ENCODE results near the gene TMX2. TPM values are rescaled to one million over a fixed set of nuclear protein-coding genes. Genes with fewer than 3 reads are reported as not detected.

Gene TMX2

GRCh38 chr11:57787006-57787604, 74.7 kb downstream of the TMX2 start:
- WGBS = 88% methylated on average over 4 of the region's 4 CpGs
- no peak overlapping the region for H2AFZ ChIP-seq (ENCODE audit: low read depth, low read length)
- no peak overlapping the region for H4K91ac ChIP-seq (ENCODE audit: low read length)
- H2BK15ac ChIP-seq (ENCODE audit: low read depth, poor library complexity, severe bottlenecking) = no peak overlapping the region
- no peak overlapping the region for H3K4ac ChIP-seq (ENCODE audit: low read depth in 1 of 2, low read length in 2 of 2)
- H3K4me1 ChIP-seq (ENCODE audit: control insufficient read depth, insufficient read depth, low read depth, low read length) = peaks cover 9% of the 10 kb centered on the region
- H3K79me1 ChIP-seq (replicated peaks; ENCODE audit: low read length, poor library complexity, severe bottlenecking) = no peaks in the 10 kb centered on the region
- no peak overlapping the region for H3K9ac ChIP-seq (ENCODE audit: low read length)
- H3K27me3 ChIP-seq (ENCODE audit: control insufficient read depth in 1 of 2, insufficient read depth in 1 of 2, low read length in 2 of 2) = no peaks in the 10 kb centered on the region
- no peak overlapping the region for H2BK120ac ChIP-seq (ENCODE audit: low read depth, low read length)
- no peak overlapping the region for H3K14ac ChIP-seq (ENCODE audit: low read length in 2 of 2)
- H4K8ac ChIP-seq (ENCODE audit: low read length) = no peak overlapping the region
- H3K18ac ChIP-seq (ENCODE audit: low read depth in 1 of 2, low read length in 2 of 2) = no peak overlapping the region
- no peaks in the 10 kb centered on the region for H3K9me3 ChIP-seq (ENCODE audit: control insufficient read depth, low read length)
- peak; percentile 7 for DNase-seq
- no peak overlapping the region for H3K4me2 ChIP-seq (ENCODE audit: low read length, poor library complexity, severe bottlenecking)
- H2AK5ac ChIP-seq (ENCODE audit: low read length, severe bottlenecking) = no peak overlapping the region
- no peak overlapping the region for H3K4me3 ChIP-seq (ENCODE audit: insufficient read depth in 1 of 2, low read depth in 1 of 2, low read length in 2 of 2)
- H2BK12ac ChIP-seq (ENCODE audit: low read length in 2 of 2) = no peak overlapping the region
- peak overlapping the region; percentile 18 for H3K27ac ChIP-seq (ENCODE audit: low read length, poor library complexity, severe bottlenecking)
- H2BK5ac ChIP-seq (ENCODE audit: low read depth, low read length, poor library complexity, severe bottlenecking) = no peak overlapping the region
- peaks cover 5 to 14% of the 10 kb centered on the region in 2 experiments for H3K36me3 ChIP-seq (ENCODE audit: control insufficient read depth in 1 of 2, insufficient read depth in 2 of 2, low read depth in 1 of 2, low read length in 2 of 2)
- no peak overlapping the region for H3K23ac ChIP-seq (ENCODE audit: low read length in 2 of 2)

- H3K9ac ChIP-seq (ENCODE audit: low read length) = no peak overlapping the region
- no peak overlapping the region for H3K14ac ChIP-seq (ENCODE audit: low read length in 2 of 2)
- H3K4ac ChIP-seq (ENCODE audit: low read depth in 1 of 2, low read length in 2 of 2) = peak overlapping the region in 1 of 2 experiments; percentile 1
- H3K23ac ChIP-seq (ENCODE audit: low read length in 2 of 2) = no peak overlapping the region
- H3K4me1 ChIP-seq (ENCODE audit: control insufficient read depth, insufficient read depth, low read depth, low read length) = peaks cover 13% of the 10 kb centered on the region
- H3K27ac ChIP-seq (ENCODE audit: low read length, poor library complexity, severe bottlenecking) = peak overlapping the region; percentile 13
- peak overlapping the region in 1 of 2 experiments; percentile 74 for H3K18ac ChIP-seq (ENCODE audit: low read depth in 1 of 2, low read length in 2 of 2)
- H4K8ac ChIP-seq (ENCODE audit: low read length) = no peak overlapping the region
- no peak overlapping the region for H4K91ac ChIP-seq (ENCODE audit: low read length)
- no peaks in the 10 kb centered on the region for H3K27me3 ChIP-seq (ENCODE audit: control insufficient read depth in 1 of 2, insufficient read depth in 1 of 2, low read length in 2 of 2)
- no peak overlapping the region for H3K4me2 ChIP-seq (ENCODE audit: low read length, poor library complexity, severe bottlenecking)
- WGBS = 78% methylated on average over 6 of the region's 6 CpGs
- H3K4me3 ChIP-seq (ENCODE audit: insufficient read depth in 1 of 2, low read depth in 1 of 2, low read length in 2 of 2) = no peak overlapping the region
- DNase-seq = peak; percentile 54
- H2BK120ac ChIP-seq (ENCODE audit: low read depth, low read length) = no peak overlapping the region
- H3K9me3 ChIP-seq (ENCODE audit: control insufficient read depth, low read length) = no peaks in the 10 kb centered on the region
- peaks cover 9 to 14% of the 10 kb centered on the region in 2 experiments for H3K36me3 ChIP-seq (ENCODE audit: control insufficient read depth in 1 of 2, insufficient read depth in 2 of 2, low read depth in 1 of 2, low read length in 2 of 2)
- no peak overlapping the region for H2BK12ac ChIP-seq (ENCODE audit: low read length in 2 of 2)
- H2BK15ac ChIP-seq (ENCODE audit: low read depth, poor library complexity, severe bottlenecking) = no peak overlapping the region
- no peak overlapping the region for H2AK5ac ChIP-seq (ENCODE audit: low read length, severe bottlenecking)
- no peaks in the 10 kb centered on the region for H3K79me1 ChIP-seq (replicated peaks; ENCODE audit: low read length, poor library complexity, severe bottlenecking)
- H2BK5ac ChIP-seq (ENCODE audit: low read depth, low read length, poor library complexity, severe bottlenecking) = no peak overlapping the region
- no peak overlapping the region for H2AFZ ChIP-seq (ENCODE audit: low read depth, low read length)
These were observed 75.7 kb downstream of the TMX2 start for GRCh38 chr11:57787920-57788702.

- H4K8ac ChIP-seq (ENCODE audit: low read length) = no peak overlapping the region
- H3K23ac ChIP-seq (ENCODE audit: low read length in 2 of 2) = no peak overlapping the region
- no peak overlapping the region for H2BK12ac ChIP-seq (ENCODE audit: low read length in 2 of 2)
- H3K4ac ChIP-seq (ENCODE audit: low read depth in 1 of 2, low read length in 2 of 2) = no peak overlapping the region
- no peak overlapping the region for H2AK5ac ChIP-seq (ENCODE audit: low read length, severe bottlenecking)
- H3K9ac ChIP-seq (ENCODE audit: low read length) = no peak overlapping the region
- H3K27me3 ChIP-seq (ENCODE audit: control insufficient read depth in 1 of 2, insufficient read depth in 1 of 2, low read length in 2 of 2) = no peaks in the 10 kb centered on the region
- H2AFZ ChIP-seq (ENCODE audit: low read depth, low read length) = no peak overlapping the region
- H3K27ac ChIP-seq (ENCODE audit: low read length, poor library complexity, severe bottlenecking) = no peak overlapping the region
- no peak overlapping the region for H2BK15ac ChIP-seq (ENCODE audit: low read depth, poor library complexity, severe bottlenecking)
- no peaks in the 10 kb centered on the region for H3K79me1 ChIP-seq (replicated peaks; ENCODE audit: low read length, poor library complexity, severe bottlenecking)
- no peak overlapping the region for H3K4me3 ChIP-seq (ENCODE audit: insufficient read depth in 1 of 2, low read depth in 1 of 2, low read length in 2 of 2)
- no peak for DNase-seq
- no peak overlapping the region for H2BK120ac ChIP-seq (ENCODE audit: low read depth, low read length)
- no peaks in the 10 kb centered on the region for H3K9me3 ChIP-seq (ENCODE audit: control insufficient read depth, low read length)
- H3K4me2 ChIP-seq (ENCODE audit: low read length, poor library complexity, severe bottlenecking) = no peak overlapping the region
- H4K91ac ChIP-seq (ENCODE audit: low read length) = no peak overlapping the region
- no peak overlapping the region for H2BK5ac ChIP-seq (ENCODE audit: low read depth, low read length, poor library complexity, severe bottlenecking)
- no peak overlapping the region for H3K14ac ChIP-seq (ENCODE audit: low read length in 2 of 2)
- H3K4me1 ChIP-seq (ENCODE audit: control insufficient read depth, insufficient read depth, low read depth, low read length) = peaks cover 13% of the 10 kb centered on the region
- H3K36me3 ChIP-seq (ENCODE audit: control insufficient read depth in 1 of 2, insufficient read depth in 2 of 2, low read depth in 1 of 2, low read length in 2 of 2) = peaks cover 9 to 18% of the 10 kb centered on the region in 2 experiments
- no peak overlapping the region for H3K18ac ChIP-seq (ENCODE audit: low read depth in 1 of 2, low read length in 2 of 2)
These were observed 76.3 kb downstream of the TMX2 start for GRCh38 chr11:57788703-57789088.

Small RNAs within 50 kb of the gene (small RNA-seq; reads per million reads assigned to genes)
- not detected for gene TMX2-CTNND1 (ENCODE audit: low read depth)

All from mesenchymal stem cell (in vitro differentiated cells and primary cell).